Sigmoid colon (tissue), 4 donors: ENCODE results near the gene UBE2Q2.

ENCODE experiments used
- EP300 ChIP-seq, 4 donors: sonication (generic); formaldehyde crosslinking; IDR thresholded peaks; one replicate each; pipeline ENCODE4 v1.6.1; 2017; ENCODE audit warnings: antibody characterized with exemption in 4 of 4
- POLR2A ChIP-seq, 2 donors: fragments of 450-650 bp; IDR thresholded peaks; one replicate each; pipeline ENCODE4 v1.6.1; 2016; ENCODE audit warnings: antibody characterized with exemption in 2 of 2, mild to moderate bottlenecking in 2 of 2, moderate library complexity in 2 of 2
- POLR2AphosphoS5 ChIP-seq, 4 donors: sonication (generic); formaldehyde crosslinking; IDR thresholded peaks; one replicate each; pipeline ENCODE4 v1.6.1; 2017; ENCODE audit warnings: antibody characterized with exemption in 4 of 4
- TF ChIP-seq, protein P1 (sequence below), 4 experiments: fragments of 450-650 bp in 3 of 4; fragments of 200-600 bp in 1 of 4; IDR thresholded peaks; one replicate each; pipeline ENCODE4 v1.5.1; 2016 to 2019; ENCODE audit warnings: antibody characterized with exemption in 4 of 4, mild to moderate bottlenecking in 3 of 4, moderate library complexity in 2 of 4

DNA sequence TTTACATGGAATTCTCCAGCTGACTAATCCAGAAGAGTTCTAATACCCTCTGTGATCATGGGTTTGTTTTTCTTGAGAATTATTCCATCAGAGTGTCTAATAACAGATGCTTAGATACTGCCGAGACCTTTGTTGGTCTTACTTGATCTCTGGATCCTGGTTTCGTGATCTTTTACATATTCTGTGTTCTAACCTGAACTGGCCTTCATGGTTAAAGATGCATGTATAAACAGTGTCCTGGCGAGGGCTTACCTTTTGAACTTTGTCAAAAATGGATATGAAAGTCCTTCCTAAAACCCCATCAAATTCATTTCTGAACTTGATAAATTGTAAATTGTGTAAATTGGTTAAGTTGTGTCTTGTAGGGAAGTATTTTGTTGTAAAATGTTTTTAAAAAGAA, 24.8 kb downstream of the UBE2Q2 start:
- TF ChIP-seq, protein P1, sequence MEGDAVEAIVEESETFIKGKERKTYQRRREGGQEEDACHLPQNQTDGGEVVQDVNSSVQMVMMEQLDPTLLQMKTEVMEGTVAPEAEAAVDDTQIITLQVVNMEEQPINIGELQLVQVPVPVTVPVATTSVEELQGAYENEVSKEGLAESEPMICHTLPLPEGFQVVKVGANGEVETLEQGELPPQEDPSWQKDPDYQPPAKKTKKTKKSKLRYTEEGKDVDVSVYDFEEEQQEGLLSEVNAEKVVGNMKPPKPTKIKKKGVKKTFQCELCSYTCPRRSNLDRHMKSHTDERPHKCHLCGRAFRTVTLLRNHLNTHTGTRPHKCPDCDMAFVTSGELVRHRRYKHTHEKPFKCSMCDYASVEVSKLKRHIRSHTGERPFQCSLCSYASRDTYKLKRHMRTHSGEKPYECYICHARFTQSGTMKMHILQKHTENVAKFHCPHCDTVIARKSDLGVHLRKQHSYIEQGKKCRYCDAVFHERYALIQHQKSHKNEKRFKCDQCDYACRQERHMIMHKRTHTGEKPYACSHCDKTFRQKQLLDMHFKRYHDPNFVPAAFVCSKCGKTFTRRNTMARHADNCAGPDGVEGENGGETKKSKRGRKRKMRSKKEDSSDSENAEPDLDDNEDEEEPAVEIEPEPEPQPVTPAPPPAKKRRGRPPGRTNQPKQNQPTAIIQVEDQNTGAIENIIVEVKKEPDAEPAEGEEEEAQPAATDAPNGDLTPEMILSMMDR (IDR thresholded peaks at IDR 0.05), result no peak
- TF ChIP-seq POLR2AphosphoS5 (IDR thresholded peaks at IDR 0.05) (no peak), POLR2A (IDR thresholded peaks at IDR 0.05) (no peak), EP300 (IDR thresholded peaks at IDR 0.05) (no peak)
